Stimulated activated CD4-positive, alpha-beta T cell treated with anti-CD3 and anti-CD28 coated beads, TNF-alpha, amount 100 ng/mL, for 24 hours (primary cell): ENCODE results near the gene CBS.
A peak's percentile ranks its signal among the peaks of the same experiment; 100 is the strongest.
"Not testable (repeated sequence)": the region's sequence is repeated elsewhere in the genome, so short reads cannot be mapped to it uniquely, and the experiment has no call there.

ENCODE experiments used
- DNase-seq, 3 experiments: peaks; one replicate each; pipeline ENCODE4 v3.0.0-alpha.2; 2020; ENCODE audit warnings: low read depth in 3 of 3

Gene CBS

DNA sequence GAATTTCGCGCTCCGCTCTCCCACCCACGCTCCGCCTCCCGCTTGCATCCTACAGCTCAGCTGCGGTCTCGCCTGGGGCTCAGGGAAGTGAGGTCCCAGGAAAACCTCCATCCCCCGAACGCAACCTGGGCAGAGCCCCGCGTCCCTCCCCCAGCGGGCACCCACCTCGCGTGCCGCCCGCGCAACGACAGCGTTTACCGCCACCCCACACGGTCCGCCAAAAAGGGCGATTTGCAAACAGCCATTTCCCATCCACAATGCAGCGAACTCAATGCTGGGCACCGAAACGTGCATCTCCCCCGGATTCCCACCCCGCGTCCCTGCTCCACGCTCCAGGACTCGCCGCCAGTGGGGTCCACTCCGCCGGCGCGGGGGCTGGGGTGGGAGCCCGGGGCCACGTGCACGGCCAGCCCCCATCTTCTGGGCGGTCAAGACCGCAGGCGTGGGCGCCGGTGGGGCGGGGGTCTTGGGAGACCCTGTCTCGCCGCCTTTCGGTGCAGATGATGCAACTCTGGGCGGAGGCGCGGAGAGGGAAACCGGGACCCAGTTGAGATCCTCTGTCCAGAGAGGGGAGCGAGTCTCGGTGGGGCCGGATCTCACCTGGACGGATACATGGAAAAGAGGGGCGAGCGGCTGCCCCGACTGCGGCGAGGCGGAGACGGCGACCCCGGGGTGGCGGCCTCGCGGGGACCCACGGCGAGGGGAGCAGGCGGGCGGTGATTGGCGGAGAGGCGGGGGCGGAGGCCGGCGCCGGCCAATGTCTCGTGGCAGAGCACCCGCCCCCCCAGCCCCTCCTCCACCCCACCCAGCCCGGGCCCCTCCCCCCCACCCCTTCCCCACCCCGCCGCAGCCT lies at the start of gene CBS:
TSS of gene CBS (minus strand) at position 666 of the 853 bp plus-strand sequence. CDS start 3,642 bp downstream, outside the sequence.
- DNase-seq = not testable (repeated sequence)

DNA sequence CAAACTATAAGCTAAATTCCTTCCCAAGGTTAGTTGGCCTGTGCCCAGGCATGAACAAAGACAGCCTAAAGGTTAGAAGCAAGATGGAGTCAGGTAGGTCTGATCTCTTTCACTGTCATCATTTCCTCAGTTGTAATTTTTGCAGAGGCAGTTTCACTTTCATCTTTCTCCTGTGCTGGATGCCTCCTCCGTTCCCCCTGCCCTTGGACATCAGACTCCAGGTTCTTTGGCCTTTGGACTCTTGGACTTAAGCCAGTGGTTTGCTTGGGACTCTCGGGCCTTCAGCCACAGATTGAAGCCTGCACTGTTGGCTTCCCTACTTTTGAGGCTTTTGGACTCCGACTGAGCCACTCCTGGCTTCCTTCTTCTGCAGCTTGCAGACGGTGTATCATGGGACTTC lies 40.3 kb upstream of the CBS start:
- not testable (repeated sequence) for DNase-seq

DNA sequence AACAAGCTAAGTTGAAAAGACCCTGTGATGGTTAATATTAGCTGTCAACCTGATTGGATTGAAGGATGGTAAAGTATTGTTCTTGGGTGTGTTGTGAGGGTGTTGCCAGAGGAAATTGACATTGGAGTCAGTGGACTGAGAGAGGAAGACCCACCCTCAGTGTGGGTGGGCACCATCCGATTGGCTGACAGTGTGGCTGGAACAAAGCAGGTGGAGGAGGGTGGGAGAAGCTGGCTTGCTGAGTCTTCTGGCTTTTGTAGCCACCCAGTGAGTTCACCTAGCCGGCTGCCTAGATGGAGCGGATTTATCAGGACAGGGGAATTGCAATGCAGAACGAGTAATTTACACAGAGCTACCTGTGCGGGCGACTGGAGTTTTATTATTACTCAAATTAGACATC lies 38.8 kb upstream of the CBS start:
- DNase-seq = not testable (repeated sequence)

- DNase-seq = not testable (repeated sequence)
Measured at GRCh38 chr21:43109006-43109405, 33.4 kb upstream of the CBS start.

GRCh38 chr21:43108177-43108576 lies 32.5 kb upstream of the CBS start:
- DNase-seq = not testable (repeated sequence)

- not testable (repeated sequence) for DNase-seq
Measured at GRCh38 chr21:43107794-43108137, 32.1 kb upstream of the CBS start.

DNA sequence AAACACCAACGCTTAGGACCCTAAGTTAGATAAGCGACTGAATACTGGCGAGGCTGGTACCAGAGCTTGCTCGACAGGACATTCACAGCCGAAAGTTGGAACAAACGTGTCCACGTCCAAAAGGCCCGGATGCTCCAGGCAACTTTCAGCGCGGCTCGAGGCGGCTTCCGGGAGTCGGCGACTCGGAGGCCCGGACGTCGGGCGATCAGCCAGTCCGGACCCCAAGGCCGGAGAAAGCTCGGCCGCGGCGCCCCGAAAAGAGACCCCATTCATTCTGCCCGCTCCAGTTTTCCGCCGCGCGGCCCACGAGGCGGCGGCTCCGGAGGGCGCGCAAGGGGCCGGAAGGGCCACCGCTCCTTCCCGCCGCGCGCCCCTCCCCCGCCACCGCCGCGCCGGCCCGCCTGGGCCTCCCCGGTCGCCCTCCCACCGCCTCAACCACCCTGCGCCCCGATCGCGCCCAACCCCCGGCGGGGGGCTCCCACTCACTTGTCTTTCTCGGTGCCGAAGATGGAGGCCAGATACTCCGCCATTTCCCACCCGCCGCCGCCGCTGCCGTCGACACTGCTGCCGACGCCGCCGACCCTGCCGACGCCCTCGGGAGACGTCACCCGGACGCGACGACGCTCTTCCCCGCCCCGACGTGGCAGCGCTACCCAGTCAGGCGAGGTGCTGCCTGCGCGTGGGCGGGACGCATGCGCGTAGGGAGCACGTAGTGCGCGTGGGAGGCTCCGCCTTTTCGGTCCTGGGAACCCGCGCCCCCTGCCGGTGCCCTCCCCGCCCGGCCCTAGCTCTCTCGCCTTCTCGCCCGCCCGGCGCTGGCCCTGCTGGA lies 31.5 kb upstream of the CBS start, which contains the start of gene U2AF1:
TSS of gene U2AF1 (minus strand) at position 606 of the 829 bp plus-strand sequence. CDS start at position 530, 76 bp downstream.
- peak; percentile 33 to 76 (median 51) for DNase-seq

DNA sequence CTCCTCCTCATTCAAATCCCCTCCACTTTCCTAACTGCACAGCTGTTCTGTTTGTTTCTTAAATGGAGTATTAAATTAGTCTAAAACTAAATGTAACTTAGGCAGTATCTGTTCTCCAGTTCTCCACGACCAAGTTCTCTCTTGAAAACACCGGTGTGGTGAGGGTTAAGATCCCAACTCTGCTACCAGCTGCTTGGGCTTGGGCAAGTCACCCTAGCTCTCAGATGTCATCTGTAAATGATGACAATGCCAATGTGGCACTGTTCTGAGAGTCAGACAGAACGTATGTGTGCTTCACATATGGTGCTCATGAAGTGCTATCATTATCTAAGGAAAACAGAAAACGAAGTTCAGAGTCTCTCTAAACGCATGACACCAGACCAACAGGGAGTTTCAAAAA lies 29.0 kb upstream of the CBS start:
- not testable (repeated sequence) for DNase-seq

GRCh38 chr21:43102281-43102680 lies 26.6 kb upstream of the CBS start:
- DNase-seq = not testable (repeated sequence)

GRCh38 chr21:43101676-43102075 lies 26.0 kb upstream of the CBS start:
- DNase-seq = not testable (repeated sequence)

GRCh38 chr21:43101000-43101399 lies 25.4 kb upstream of the CBS start:
- DNase-seq = not testable (repeated sequence)

DNA sequence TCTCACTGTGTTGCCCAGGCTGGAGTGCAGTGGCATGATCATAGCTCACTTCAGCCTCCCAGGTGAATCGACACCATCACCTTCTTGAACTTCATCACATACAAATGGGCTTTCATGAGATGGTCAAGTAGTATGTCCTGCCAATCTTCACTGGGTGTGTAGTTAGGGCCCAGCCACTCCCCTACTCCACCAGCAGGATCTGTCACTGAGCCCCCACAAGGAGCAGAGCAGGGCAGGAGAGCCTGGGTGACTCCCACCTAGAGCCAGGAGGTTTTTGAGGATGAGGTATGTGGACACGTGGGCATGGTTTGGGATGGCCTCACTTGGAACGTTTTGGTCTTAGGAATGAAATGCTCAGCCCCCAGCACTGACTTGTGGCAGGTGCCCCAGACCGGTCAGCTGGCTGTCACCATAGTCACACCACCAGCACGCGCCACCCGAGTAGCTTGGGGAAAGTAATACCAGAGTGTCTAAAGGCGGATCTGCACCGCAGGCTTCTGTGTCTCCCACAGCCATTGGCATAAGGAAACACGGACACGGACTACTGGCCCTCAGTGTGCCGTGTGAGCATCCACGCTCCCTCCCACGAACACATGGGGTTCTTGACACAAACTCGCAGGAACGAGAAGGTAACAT lies 16.5 kb upstream of the CBS start:
- not testable (repeated sequence) for DNase-seq

- not testable (repeated sequence) for DNase-seq
Measured at GRCh38 chr21:43090947-43091346, 15.3 kb upstream of the CBS start.

DNA sequence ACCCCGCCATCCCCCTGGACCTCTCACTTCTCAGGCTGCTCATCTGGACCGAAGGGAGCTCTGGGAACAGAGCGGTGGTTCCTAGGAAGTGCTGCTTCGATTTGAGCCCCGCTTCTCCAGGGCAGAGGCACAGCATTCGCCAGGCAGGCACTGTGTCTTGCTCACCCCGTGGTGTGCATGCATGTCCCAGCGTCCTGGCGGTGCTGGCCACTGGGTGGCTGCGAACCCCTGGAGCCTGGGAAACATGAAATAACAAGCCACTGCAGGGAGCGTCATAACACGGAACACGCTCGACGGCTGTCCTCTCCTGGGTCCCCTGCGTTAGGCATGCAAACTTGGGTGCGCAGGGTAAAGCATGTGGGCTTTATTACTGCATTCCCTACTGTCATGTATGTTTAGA lies 13.8 kb upstream of the CBS start:
- not testable (repeated sequence) for DNase-seq

DNA sequence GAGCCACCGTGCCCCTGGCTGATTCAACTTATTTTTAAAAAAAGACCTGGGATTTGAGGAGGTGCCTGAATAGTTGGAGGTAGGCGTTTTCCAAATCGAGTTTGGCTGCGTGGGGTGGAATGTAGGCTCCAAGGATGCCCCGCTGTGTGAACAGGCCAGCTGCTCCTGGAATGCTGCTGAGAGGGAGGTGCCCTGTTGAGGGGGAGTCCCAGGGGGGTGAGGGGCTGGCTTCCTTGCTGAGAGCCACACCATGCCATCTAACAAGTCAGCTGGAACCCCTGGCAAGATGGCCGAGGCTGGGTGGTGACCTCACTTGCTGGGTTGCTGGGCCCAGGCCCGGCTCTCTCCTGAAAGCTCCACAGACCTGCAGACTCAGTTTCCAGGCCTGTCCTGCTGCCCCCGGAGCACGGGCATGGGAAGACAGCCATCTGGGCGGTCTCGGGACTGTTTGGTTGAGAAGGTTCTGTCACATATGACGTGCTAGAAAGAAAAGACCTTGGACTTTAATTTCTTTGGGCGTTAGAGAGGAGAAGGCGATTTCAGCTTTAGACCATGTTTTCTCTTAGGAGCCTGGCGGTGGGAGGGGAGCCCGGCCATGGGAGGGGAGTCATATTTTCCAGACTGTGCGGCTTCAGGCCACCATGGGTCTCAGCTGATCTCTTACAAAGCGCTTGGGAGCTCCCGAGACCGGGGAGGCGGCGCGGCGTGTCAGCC lies 7.1 kb upstream of the CBS start:
- not testable (repeated sequence) for DNase-seq

DNA sequence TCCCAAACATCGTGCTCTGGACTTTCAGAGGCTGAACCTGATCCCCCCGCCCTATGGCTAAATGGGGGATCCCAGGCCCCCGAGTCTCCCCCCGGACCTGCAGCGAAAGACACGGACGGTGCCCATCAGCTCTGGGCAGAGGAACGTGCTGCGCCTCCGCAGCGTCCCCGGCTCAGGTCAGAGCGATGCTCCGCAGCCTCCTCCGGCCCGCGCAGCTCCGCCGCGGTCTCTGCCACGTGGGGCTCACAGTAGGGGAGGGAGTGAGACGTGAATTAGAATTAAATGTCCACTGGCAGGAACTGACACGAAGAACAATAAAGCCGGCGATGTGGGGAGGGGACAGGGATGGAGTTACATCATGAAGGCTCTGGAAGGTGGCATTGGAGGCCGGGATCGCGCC lies 1.0 kb upstream of the CBS start:
- DNase-seq = not testable (repeated sequence)

DNA sequence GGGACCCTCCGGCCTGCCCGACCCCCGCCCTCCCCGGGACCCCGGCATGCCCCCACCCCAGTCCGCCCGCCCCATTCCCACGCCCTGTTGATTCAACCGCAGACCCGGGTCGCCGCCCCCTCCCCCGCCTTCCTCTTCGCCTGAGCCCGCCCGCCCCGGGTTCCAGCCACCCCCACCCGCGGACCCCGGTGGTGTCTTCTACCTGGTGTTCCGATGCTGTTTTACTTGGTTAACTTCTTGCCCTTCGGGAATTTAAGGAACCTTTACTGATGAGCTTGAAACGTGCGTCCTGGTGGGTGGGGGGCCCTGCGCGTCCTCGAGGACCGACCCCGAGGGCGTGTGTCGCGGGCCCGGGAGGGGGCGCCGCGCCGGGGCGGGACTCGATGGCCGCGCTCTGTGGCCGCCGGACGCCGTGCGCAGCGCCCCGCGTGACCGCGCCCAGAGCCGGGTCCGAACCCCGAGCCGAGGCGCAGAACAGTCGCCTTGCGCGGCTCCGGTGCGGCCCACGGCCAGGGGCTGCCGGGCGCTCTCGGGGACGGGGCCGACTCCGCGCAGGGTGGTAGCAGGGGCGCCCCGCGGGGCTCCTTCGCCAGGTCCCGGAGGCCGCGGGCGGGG lies 495 bp upstream of the CBS start:
- DNase-seq = not testable (repeated sequence)

DNA sequence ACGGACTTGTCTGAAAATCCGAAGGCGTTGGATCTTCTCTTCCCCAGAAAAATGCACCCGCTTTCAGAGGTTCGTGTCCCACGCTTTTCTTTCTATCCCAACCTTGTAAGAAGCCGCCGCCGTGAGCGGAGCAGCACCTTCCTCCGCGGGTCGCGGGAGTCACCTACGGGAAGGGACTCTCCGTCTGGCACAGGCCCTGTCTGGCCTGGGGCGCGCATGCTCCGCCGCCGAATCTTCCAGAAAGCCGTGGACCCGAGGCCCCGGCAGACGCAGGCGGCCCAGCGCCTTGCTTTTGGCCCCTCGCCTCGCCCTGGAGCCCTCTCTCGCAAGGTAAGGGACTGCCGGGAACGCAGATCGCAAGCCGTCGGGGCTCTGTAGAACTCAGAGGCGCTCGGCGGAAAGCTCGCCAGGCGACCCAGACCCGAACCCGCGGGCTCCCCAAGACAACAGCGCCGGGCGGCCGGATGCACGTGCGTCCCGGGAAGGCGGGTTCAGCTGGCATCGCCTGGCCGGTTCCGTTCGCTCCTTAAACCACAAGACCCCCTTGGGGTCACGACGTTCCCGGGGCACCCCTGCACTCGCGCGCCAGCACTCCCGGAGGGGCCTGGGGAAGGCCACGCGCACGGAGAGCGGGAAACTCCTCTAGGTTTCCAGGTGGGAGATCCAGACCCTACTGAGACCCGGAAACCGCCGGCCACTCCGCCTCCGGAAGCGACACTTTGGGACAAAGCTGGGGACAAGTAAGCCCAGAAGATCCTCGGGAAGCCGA lies 1.1 kb downstream of the CBS start:
- DNase-seq = not testable (repeated sequence)

DNA sequence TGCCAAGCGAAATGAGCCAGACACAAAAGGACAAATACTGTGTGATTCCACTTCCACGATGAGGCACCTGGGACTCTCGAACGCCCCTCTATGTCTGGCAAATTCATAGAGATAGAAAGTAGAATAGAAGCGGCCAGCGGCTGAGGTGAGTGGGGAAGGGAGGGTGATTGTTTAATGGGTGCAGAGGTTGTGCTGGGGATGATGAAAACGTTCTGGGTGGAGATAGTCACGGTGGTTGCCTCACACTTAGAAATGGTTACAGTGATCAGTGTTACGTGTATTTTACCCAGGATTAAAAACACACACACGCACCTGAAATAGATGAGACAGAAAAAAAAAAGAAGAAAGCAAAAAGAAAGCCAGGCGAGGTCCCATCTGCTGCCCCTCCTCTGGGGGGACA lies 2.9 kb downstream of the CBS start:
- not testable (repeated sequence) for DNase-seq

DNA sequence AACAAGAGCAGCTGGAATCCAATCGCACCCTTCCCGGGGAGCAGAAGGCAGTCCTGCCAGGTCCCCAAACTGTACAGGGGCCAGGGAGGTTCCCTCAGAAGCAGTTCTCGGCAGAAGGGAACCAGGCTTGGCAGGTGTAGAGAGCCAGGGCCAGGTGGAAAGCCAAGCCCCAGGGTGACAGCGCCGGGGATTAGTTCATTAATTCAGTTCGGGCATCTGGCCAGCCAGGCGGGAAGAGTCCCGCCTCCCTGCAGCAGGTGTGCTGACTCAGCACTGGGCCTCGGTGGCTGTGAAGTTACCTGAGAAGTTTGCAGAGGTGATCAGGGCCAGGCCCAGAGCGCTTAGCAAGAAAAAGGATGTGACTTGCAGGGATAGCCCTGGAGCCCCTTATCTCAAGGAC lies 6.0 kb downstream of the CBS start:
- DNase-seq = not testable (repeated sequence)
